IPS-18c (cell line): ENCODE results near the gene PHLPP2.
"Not testable (repeated sequence)": the region's sequence is repeated elsewhere in the genome, so short reads cannot be mapped to it uniquely, and the experiment has no call there.

ENCODE experiments used
- H3K4me3 ChIP-seq: 2 replicates; pipeline ENCODE4 v1.7.0; 2013; ENCODE audit warnings: low read depth, mild to moderate bottlenecking, low read length, moderate library complexity; ENCODE audit not compliant: insufficient read depth
- H3K9me3 ChIP-seq: one replicate; pipeline ENCODE4 v1.6.1; 2013; ENCODE audit warnings: mild to moderate bottlenecking, low read length, moderate library complexity; ENCODE audit not compliant: control insufficient read depth, insufficient read depth

Gene PHLPP2

DNA sequence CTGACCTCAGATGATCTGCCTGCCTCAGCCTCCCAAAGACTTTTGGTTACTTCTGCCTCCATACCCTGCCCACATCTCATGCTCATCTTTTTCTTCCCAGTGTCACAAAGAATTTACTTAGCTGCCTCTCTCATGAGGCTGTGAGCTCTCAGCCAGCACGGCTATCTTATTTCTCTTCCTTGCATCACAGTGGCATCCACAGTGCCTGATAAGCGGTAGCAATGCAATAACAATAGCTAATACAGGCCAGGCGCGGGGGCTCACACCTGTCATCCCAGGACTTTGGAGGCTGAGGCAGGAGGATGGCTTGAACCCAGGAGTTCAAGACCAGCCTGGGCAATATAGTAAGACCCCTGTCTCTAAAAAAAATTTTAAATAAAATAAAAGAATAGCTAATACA is 114.1 kb downstream of the PHLPP2 start:
- Histone ChIP-seq H3K4me3 (no peak overlapping the region), H3K9me3 (no peaks in the 10 kb centered on the region)

GRCh38 chr16:71609066-71609465 is 115.4 kb downstream of the PHLPP2 start:
- Histone ChIP-seq H3K9me3 (no peaks in the 10 kb centered on the region), H3K4me3 (no peak overlapping the region)

DNA sequence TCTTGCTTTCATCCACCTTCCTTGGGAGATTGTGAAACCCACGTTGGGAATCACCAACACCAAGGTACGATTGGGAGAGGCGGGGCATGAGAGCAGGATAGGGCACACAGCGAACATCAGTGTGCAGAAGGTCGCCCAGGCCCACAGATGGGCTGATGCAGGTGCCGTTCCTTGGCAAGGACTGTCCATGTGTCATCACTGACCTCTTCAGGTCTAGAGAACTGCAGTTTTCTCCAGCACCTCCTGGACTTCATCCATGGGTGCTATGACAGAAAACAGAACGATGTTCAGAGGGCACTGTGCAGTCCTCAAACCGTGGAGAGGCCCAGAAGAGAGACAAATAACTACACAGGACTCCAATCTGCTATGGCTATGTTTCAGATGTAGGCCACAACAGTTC is 123.7 kb downstream of the PHLPP2 start:
- H3K9me3 ChIP-seq, result no peaks in the 10 kb centered on the region
- no peak overlapping the region for H3K4me3 ChIP-seq

DNA sequence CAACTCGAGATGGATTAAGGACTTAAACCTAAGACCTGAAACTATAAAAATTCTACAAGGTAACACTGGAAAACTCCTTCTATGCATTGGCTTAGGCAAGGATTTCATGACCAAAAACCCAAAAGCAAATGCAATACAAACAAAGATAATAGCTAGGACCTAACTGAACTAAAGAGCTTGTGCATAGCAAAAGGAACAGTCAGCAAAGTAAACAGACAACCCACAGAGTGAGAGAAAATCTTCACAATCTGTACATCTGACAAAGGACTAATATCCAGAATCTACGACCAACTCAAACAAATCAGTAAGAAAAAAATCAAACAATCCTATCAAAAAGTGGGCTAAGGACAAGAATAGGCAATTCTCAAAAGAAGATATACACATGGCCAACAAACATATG is 126.1 kb downstream of the PHLPP2 start:
- not testable (repeated sequence) for H3K4me3 ChIP-seq, H3K9me3 ChIP-seq

DNA sequence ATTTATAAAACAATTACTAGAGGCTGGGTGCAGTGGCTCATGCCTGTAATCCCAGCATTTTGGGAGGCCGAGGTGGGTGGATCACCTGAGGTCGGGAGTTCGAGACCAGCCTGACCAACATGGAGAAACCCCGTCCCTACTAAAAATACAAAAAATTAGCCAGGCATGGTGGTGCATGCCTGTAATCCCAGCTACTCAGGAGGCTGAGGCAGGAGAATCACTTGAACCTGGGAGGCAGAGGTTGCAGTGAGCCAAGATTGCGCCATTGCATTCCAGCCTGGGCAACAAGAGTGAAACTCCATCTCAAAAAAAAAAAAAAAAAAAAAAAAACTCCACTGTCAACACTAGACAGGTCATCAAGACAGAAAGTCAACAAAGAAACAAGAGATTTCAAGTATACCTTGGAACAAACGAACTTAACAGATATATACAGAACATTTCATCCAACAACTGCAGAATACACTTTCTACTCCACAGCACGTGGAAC is 129.1 kb downstream of the PHLPP2 start:
- not testable (repeated sequence) for H3K9me3 ChIP-seq, H3K4me3 ChIP-seq
